K562 (cell line): ENCODE results near the gene TBC1D25. TPM values are rescaled to one million over a fixed set of nuclear protein-coding genes. Genes with fewer than 3 reads are reported as not detected.

Source experiments
- MCM5 ChIP-seq: fragments of 450-650 bp; IDR thresholded peaks from 2 replicates; pipeline ENCODE4 v1.6.1; 2016; ENCODE audit warnings: low read depth
- PBX2 ChIP-seq, 2 experiments: IDR thresholded peaks in 1 of 2; conservative IDR thresholded peaks in 1 of 2; 2 replicates each; pipeline ENCODE4 v1.6.1; 2016; ENCODE audit warnings: low read depth in 2 of 2, mild to moderate bottlenecking in 1 of 2, missing compliant biosample characterization in 1 of 2, missing genetic modification characterization in 1 of 2, moderate library complexity in 1 of 2
- POU5F1 ChIP-seq: fragments of 150-350 bp; IDR thresholded peaks from 2 replicates; pipeline ENCODE4 v1.6.1; 2014; ENCODE audit warnings: borderline replicate concordance, low read length, low read depth, mild to moderate bottlenecking; ENCODE audit not compliant: partially characterized antibody
- RAD21 ChIP-seq, 2 experiments: fragments of 250-450 bp in 1 of 2; fragments of 450-650 bp in 1 of 2; sonication (Bioruptor Pico) in 1 of 2; formaldehyde crosslinking in 1 of 2; IDR thresholded peaks in 1 of 2; conservative IDR thresholded peaks in 1 of 2; 2 replicates each; pipeline versions ENCODE4 v1.4.0 to v1.8.0; 2020 to 2022; ENCODE audit warnings: mild to moderate bottlenecking in 2 of 2, moderate library complexity in 1 of 2
- SIN3B ChIP-seq: fragments of 450-650 bp; IDR thresholded peaks from 2 replicates; pipeline ENCODE4 v1.6.1; 2017; ENCODE audit warnings: low read depth, mild to moderate bottlenecking, moderate library complexity
- TBL1XR1 ChIP-seq, 2 experiments: IDR thresholded peaks; 2 replicates each; pipeline ENCODE4 v1.6.1; 2012; ENCODE audit warnings: improper control_type of control experiment in 2 of 2, low read length in 2 of 2, mild to moderate bottlenecking in 1 of 2
- TOE1 ChIP-seq, 2 experiments: fragments of 450-650 bp in 1 of 2; sonication (generic) in 1 of 2; formaldehyde crosslinking in 1 of 2; IDR thresholded peaks; 2 replicates each; pipeline versions ENCODE4 v1.7.1 to v1.8.0; 2016 to 2022; ENCODE audit warnings: borderline replicate concordance in 2 of 2, mild to moderate bottlenecking in 2 of 2, antibody characterized with exemption in 1 of 2, inconsistent platforms in 1 of 2, low read depth in 1 of 2, missing genetic modification reagents in 1 of 2, moderate library complexity in 1 of 2
- ZFP36 ChIP-seq: fragments of 150-350 bp; IDR thresholded peaks from 2 replicates; pipeline ENCODE4 v1.6.1; 2018; ENCODE audit warnings: low read length, low read depth; ENCODE audit not compliant: partially characterized antibody
- ZNF146 ChIP-seq: IDR thresholded peaks from one replicate; pipeline ENCODE4 v1.6.1; 2018; ENCODE audit warnings: missing compliant biosample characterization; ENCODE audit not compliant: unreplicated experiment
- polyA plus RNA-seq, 8 experiments: library from polyadenylated mRNA; depleted of rRNA in 4 of 8; stranded (reverse) in 5 of 8; unstranded in 3 of 8; fragments of >200 nt; fragmentation: Nextera tagmentation in 2 of 8; fragmentation: Illumina TruSeq in 1 of 8; extraction: Ambion mirVana in 2 of 8; extraction: Trizol in 1 of 8; gene quantifications; 2 replicates each; pipeline versions ENCODE4 v1.2.1 to v1.2.3, GENCODE V29; 2011 to 2014; ENCODE audit warnings: inconsistent platforms in 1 of 8, missing spikeins in 1 of 8
- total RNA-seq, 7 experiments: library from RNA; depleted of rRNA in 6 of 7; stranded (reverse); fragments of >200 nt in 6 of 7; fragmentation: Illumina TruSeq in 2 of 7; extraction: Trizol in 2 of 7; gene quantifications; 2 replicates each; pipeline versions ENCODE4 v1.2.1 to v1.2.3, GENCODE V29; 2011 to 2021; ENCODE audit warnings: low replicate concordance in 1 of 7

TBC1D25 gene
- total and polyA plus RNA-seq, 9 of the 15 experiments (the other 6 are each of a cell fraction or from before 2014, with no cell fraction given), result 0.62 to 10.6 (median 3.9) TPM

GRCh38 chrX:48597353-48598264, 58.1 kb downstream of the TBC1D25 start, which contains the start of gene WDR13 (continued):
- TF ChIP-seq POU5F1 (peak; percentile 12), SIN3B (peak; percentile 23; the same call in 1 of the 2 replicates), RAD21 (CRISPR knock-in tag; conservative IDR thresholded peaks at IDR 0.05 in 1 of 2, IDR thresholded peaks at IDR 0.05 in 1 of 2) (no peak), ZNF146 (CRISPR knock-in tag) (no peak), MCM5 (no peak), TOE1 (IDR thresholded peaks at IDR 0.05; ENCODE audit: borderline replicate concordance) (0 out of 2 replicates have a peak, but pooled peaks have one; percentile 45), TOE1 (CRISPR knock-in tag; IDR thresholded peaks at IDR 0.05; ENCODE audit: borderline replicate concordance, low read depth) (no peak), ZFP36 (no peak), PBX2 (CRISPR knock-in tag; IDR thresholded peaks at IDR 0.05; ENCODE audit: low read depth) (no peak), PBX2 (tag; conservative IDR thresholded peaks at IDR 0.05; ENCODE audit: low read depth) (0 out of 2 replicates have a peak, but pooled peaks have one; percentile 27), TBL1XR1 (IDR thresholded peaks at IDR 0.05; ENCODE audit: low read length in 2 of 2) (peak in 1 of 2 experiments; percentile 12; a peak in 1 of 4 replicates)
- TF ChIP-seq, all 486 proteins: peak for 122
